T-cell (primary cell): ENCODE measurements around the gene SELENOW. TPM values are rescaled to one million over a fixed set of nuclear protein-coding genes. Genes with fewer than 3 reads are reported as not detected.
"Not testable (repeated sequence)": the region's sequence is repeated elsewhere in the genome, so short reads cannot be mapped to it uniquely, and the experiment has no call there.

Experiments used
- ATAC-seq, 4 experiments: fragments of 200-7000 bp in 3 of 4; fragments of 150-1000 bp in 1 of 4; cut with Tn5 transposase; replicated peaks in 1 of 4; 1 replicate in 3 of 4; 2 replicates in 1 of 4; pipeline ENCODE4 v1.10.0; 2021; ENCODE audit warnings: moderate library complexity in 3 of 4, mild to moderate bottlenecking in 2 of 4, moderate number of reproducible peaks in 1 of 4
- CTCF ChIA-PET, 2 donors: fragments of 300-600 bp; sonication (Branson Sonifier 250); formaldehyde crosslinking; loops; one replicate each; lab custom pipeline; 2022; ENCODE audit warnings: antibody characterized with exemption in 2 of 2; lab: Charles Lee
- POLR2A ChIA-PET, 2 donors: fragments of 300-600 bp; sonication (Branson Sonifier 250); formaldehyde crosslinking; loops; one replicate each; lab custom pipeline; 2022; ENCODE audit warnings: antibody characterized with exemption in 2 of 2; lab: Charles Lee
- DNase-seq, 35 experiments: peaks; one replicate each; pipeline versions ENCODE4 v3.0.0 to v3.0.0-alpha.2; 2013 to 2023
- H3K27ac ChIP-seq: one replicate; pipeline ENCODE4 v1.5.1; 2013; ENCODE audit warnings: low read length
- H3K27me3 ChIP-seq, 2 experiments: replicated peaks in 1 of 2; 1 replicate in 1 of 2; 2 replicates in 1 of 2; pipeline versions ENCODE4 v1.6.1 to v1.7.0; 2013; ENCODE audit warnings: low read length in 1 of 2, mixed read lengths in 1 of 2; ENCODE audit not compliant: control insufficient read depth in 2 of 2, insufficient read depth in 2 of 2; ENCODE audit errors: extremely low read depth in 1 of 2
- H3K36me3 ChIP-seq, 2 donors: 1 replicate in 1 of 2; 2 replicates in 1 of 2; pipeline versions ENCODE4 v1.6.1 to v1.7.0; 2013; ENCODE audit warnings: low read length in 1 of 2; ENCODE audit not compliant: control insufficient read depth in 2 of 2, insufficient read depth in 1 of 2; ENCODE audit errors: extremely low read depth in 1 of 2
- H3K4me1 ChIP-seq, 2 experiments: 1 replicate in 1 of 2; 2 replicates in 1 of 2; pipeline versions ENCODE4 v1.6.1 to v1.7.0; 2013; ENCODE audit warnings: low read length in 2 of 2, mixed read lengths in 1 of 2; ENCODE audit not compliant: insufficient read depth in 2 of 2, control insufficient read depth in 1 of 2; ENCODE audit errors: extremely low read depth in 1 of 2
- H3K4me3 ChIP-seq, 2 donors: 1 replicate in 1 of 2; 2 replicates in 1 of 2; pipeline versions ENCODE4 v1.5.1 to v1.7.0; 2013; ENCODE audit warnings: mild to moderate bottlenecking in 2 of 2, low read length in 1 of 2, moderate library complexity in 1 of 2; ENCODE audit not compliant: control insufficient read depth in 1 of 2; ENCODE audit errors: extremely low read depth in 1 of 2
- H3K9me3 ChIP-seq: 2 replicates; pipeline ENCODE4 v1.7.0; 2013
- H3K27ac Mint-ChIP-seq, 2 donors: one replicate each; pipeline ENCODE4 v1.8.0; 2020 to 2021; ENCODE audit warnings: mild to moderate bottlenecking in 2 of 2, mixed read lengths in 2 of 2
- H3K27me3 Mint-ChIP-seq, 2 donors: one replicate each; pipeline ENCODE4 v1.8.0; 2021 to 2022; ENCODE audit warnings: mixed read lengths in 2 of 2
- H3K36me3 Mint-ChIP-seq: one replicate; pipeline ENCODE4 v1.8.0; 2021; ENCODE audit warnings: mixed read lengths
- H3K4me1 Mint-ChIP-seq, 3 donors: one replicate each; pipeline ENCODE4 v1.8.0; 2020 to 2022; ENCODE audit warnings: mixed read lengths in 3 of 3, mild to moderate bottlenecking in 1 of 3
- H3K4me3 Mint-ChIP-seq, 3 donors: one replicate each; pipeline ENCODE4 v1.8.0; 2020 to 2022; ENCODE audit warnings: mild to moderate bottlenecking in 3 of 3, mixed read lengths in 3 of 3, moderate library complexity in 3 of 3
- H3K9me3 Mint-ChIP-seq, 3 donors: one replicate each; pipeline ENCODE4 v1.8.0; 2020 to 2022; ENCODE audit warnings: mixed read lengths in 3 of 3
- WGBS: methylation state at CpG from one replicate; pipeline ENCODE4 v1.1.5; 2013; ENCODE audit warnings: missing lambda C conversion rate; ENCODE audit not compliant: insufficient coverage; 5-methylcytosine and 5-hydroxymethylcytosine counted together
- total RNA-seq, 35 experiments: library from RNA in 6 of 35; stranded (reverse) in 6 of 35; fragments of 120-200 nt in 1 of 35; gene quantifications; one replicate each; pipeline versions ENCODE4 v1.2.1 to v1.2.4 and lab custom pipeline; 2013 to 2026

Gene SELENOW
- total RNA-seq, 5 donors from 2014 or later (not counting 1 experiment from before 2014, with no cell fraction given), result 91.5 to 111 (median 101) TPM

DNA sequence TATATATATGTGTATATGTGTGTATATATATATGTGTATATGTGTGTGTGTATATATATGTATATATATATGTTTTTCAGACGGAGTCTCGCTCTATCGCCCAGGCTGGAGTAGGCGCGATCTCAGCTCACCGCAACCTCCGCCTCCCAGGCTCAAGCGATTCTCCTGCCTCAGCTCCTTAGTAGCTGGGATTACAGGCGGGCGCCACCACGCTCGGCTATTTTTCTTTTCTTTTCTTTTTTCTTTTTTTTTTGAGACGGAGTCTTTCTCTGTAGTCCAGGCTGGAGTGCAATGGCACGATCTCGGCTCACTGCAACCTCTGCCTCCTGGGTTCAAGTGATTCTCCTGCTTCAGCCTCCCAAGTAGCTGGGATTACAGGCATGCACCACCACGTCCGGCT, 32.4 kb upstream of the SELENOW start:
- H3K27ac ChIP-seq, H3K27me3 Mint-ChIP-seq, DNase-seq, H3K27me3 ChIP-seq, CTCF ChIA-PET, H3K9me3 Mint-ChIP-seq, H3K9me3 ChIP-seq, ATAC-seq: not testable (repeated sequence)
- peak overlapping the region; percentile 97 to 99 (median 99) for H3K4me3 Mint-ChIP-seq
- peaks cover 45 to 49% (median 49%) of the 10 kb centered on the region in 3 donors for H3K4me1 Mint-ChIP-seq
- POLR2A ChIA-PET, result interaction anchor here (0.6 to 0.7 kb wide), 2 partner anchors 15 to 318 kb away, joined by 3 to 5 read pairs; no protein-coding TSS in a partner anchor
- Histone ChIP-seq H3K36me3 (peaks cover 3 to 36% of the 10 kb centered on the region in 2 donors), H3K4me1 (peaks cover 14 to 63% of the 10 kb centered on the region in 2 experiments), H3K4me3 (peak overlapping the region; percentile 38 to 98)
- H3K36me3 Mint-ChIP-seq, result peaks cover 16% of the 10 kb centered on the region
- peak overlapping the region; percentile 77 to 100 for H3K27ac Mint-ChIP-seq
- 80% methylated on average over 11 of the region's 17 CpGs for WGBS

DNA sequence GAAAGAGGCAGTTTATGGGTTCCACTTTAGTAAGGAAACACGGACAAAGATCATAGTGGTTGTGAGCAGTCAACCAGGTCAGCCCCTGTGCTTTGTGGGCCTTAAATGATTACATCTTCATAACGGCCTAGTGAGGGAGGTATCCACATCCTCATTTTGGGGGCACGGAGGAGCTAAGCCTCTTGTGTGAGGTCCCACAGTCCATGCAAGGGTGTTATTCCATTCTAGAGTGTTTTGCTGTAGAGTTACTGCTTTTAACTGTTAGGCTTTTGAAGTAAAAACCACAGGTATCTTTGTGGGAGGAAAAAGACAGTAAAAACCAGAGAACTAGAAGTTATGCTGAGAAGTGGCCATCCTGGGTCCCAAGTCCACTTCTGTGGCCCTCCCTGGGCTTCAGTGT, 29.2 kb upstream of the SELENOW start:
- H3K27me3 Mint-ChIP-seq, result no peaks in the 10 kb centered on the region
- CTCF ChIA-PET, result interaction anchor here in 1 of 2 donors (0.5 kb wide), 1 partner anchor 50 kb away, joined by 4 read pairs; no protein-coding TSS in a partner anchor
- no peaks in the 10 kb centered on the region for H3K27me3 ChIP-seq
- POLR2A ChIA-PET, result interaction anchor here in 1 of 2 donors (1.1 kb wide), 1 partner anchor 10 kb away, joined by 4 read pairs; no protein-coding TSS in a partner anchor
- no peaks in the 10 kb centered on the region for H3K9me3 Mint-ChIP-seq
- peak overlapping the region in 1 of 2 donors; percentile 35 for H3K4me3 ChIP-seq
- peak overlapping the region; percentile 14 to 63 (median 37) for H3K4me3 Mint-ChIP-seq
- H3K36me3 Mint-ChIP-seq, result peaks cover 32% of the 10 kb centered on the region
- H3K27ac ChIP-seq, result no peak overlapping the region
- peaks cover 5 to 65% of the 10 kb centered on the region in 2 donors for H3K36me3 ChIP-seq
- H3K4me1 Mint-ChIP-seq, result peaks cover 35 to 49% (median 39%) of the 10 kb centered on the region in 3 donors
- ATAC-seq (no peak), DNase-seq (no peak)
- peak overlapping the region; percentile 40 to 50 for H3K27ac Mint-ChIP-seq
- WGBS, result 40% methylated on average over 1 of the region's 3 CpGs
- no peaks in the 10 kb centered on the region for H3K9me3 ChIP-seq
- H3K4me1 ChIP-seq, result peaks cover 12 to 63% of the 10 kb centered on the region in 2 experiments

DNA sequence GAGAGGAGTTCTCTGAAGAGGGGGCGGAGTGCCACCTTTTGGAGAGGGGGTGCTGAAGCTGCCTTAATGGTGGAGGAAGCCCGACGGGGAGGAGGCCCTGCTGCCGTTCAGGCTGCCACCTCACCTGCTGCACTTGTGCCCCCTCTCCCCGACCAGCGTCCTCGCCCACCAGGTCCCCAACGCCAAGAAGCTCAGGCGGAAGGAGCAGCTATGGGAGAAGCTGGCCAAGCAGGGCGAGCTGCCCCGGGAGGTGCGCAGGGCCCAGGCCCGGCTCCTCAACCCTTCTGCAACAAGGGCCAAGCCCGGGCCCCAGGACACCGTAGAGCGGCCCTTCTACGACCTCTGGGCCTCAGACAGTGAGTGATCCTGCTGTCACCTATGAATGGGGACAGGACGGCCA, 27.8 kb upstream of the SELENOW start:
- DNase-seq (no peak), ATAC-seq (no peak)
- H3K4me3 ChIP-seq, result no peak overlapping the region
- Mint-ChIP-seq H3K27me3 (no peaks in the 10 kb centered on the region), H3K4me1 (peaks cover 26 to 40% (median 30%) of the 10 kb centered on the region in 3 donors), H3K36me3 (peaks cover 32% of the 10 kb centered on the region), H3K4me3 (no peak overlapping the region), H3K27ac (no peak overlapping the region), H3K9me3 (no peaks in the 10 kb centered on the region)
- peaks cover 5 to 75% of the 10 kb centered on the region in 2 donors for H3K36me3 ChIP-seq
- ChIA-PET POLR2A (no interaction called here), CTCF (no interaction called here)
- H3K4me1 ChIP-seq, result peaks cover 6 to 56% of the 10 kb centered on the region in 2 experiments
- no peaks in the 10 kb centered on the region for H3K9me3 ChIP-seq
- no peak overlapping the region for H3K27ac ChIP-seq
- no peaks in the 10 kb centered on the region for H3K27me3 ChIP-seq
- 94% methylated on average over 18 of the region's 18 CpGs for WGBS

DNA sequence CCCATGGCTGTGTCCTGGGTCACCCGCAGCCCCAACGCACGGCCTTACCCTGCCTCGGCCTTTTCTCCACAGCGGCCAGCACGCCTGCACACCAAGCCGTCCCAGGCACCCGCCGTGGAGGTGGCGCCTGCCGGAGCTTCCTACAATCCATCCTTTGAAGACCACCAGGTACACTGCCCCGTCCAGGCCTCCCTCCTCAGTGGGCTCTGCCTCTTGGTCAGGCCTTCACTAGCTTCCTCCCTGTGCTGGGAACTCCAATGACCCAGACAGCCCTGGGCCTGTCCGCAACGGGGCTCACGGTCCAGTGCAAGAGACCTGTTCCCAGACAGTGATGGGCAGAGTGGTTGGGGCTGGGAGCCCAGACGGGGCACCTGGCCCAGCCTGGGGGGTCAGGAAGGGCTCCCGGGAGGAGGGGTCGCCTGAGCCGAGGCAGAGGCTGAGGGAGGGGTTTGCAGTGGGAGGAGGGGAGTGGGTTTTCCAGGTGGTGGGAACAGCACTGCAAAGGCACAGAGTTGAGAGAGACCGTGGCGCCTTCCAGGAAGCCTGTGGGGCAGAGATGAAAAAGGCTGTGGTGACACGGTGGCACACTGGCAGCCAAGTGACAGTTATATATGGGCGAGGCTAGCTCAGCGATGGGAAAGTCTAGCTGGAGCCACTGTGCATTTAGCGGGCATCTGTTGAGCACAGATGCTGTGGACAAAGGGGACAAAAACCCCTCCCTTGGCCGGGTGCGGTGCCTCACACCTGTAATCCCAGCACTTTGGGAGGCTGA, 25.9 kb upstream of the SELENOW start:
- DNase-seq, result peak in 3 of 35 experiments; percentile 15 to 24 (median 24)
- CTCF ChIA-PET, result interaction anchor here in 1 of 2 donors (0.6 kb wide), 1 partner anchor 13 kb away, joined by 4 read pairs; no protein-coding TSS in a partner anchor

DNA sequence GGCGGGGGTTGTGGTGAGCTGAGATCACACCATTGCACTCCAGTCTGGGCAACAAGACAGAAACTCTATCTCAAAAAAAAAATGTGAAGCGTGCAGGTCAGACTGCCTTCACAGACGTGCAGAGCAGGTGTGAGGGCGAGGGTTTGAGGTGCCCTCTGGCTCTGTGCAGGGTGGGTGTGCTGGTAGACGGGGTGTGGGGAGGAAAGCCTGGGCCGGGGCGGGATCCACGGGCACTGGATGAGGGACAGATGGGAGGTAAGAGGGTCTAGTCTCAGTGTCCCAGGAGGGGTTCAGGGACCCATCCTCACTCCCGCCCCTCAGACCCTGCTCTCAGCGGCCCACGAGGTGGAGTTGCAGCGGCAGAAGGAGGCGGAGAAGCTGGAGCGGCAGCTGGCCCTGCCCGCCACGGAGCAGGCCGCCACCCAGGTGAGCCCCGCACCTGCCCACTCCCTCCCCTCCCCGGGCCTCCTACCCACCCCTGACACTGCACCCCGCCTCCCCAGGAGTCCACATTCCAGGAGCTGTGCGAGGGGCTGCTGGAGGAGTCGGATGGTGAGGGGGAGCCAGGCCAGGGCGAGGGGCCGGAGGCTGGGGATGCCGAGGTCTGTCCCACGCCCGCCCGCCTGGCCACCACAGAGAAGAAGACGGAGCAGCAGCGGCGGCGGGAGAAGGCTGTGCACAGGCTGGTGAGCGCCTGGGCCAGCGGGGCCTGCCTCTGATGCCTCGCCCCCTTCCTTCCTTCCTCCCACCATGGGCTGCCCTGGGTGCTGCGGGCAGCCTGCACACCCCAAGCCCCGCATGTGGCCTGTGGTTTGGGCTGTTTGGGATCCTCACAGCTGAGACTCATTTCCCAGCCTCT, 24.1 kb upstream of the SELENOW start:
- Mint-ChIP-seq H3K4me1 (peaks cover 5 to 16% (median 10%) of the 10 kb centered on the region in 3 donors), H3K9me3 (no peaks in the 10 kb centered on the region), H3K27ac (no peak overlapping the region), H3K36me3 (peaks cover 46% of the 10 kb centered on the region), H3K27me3 (no peaks in the 10 kb centered on the region), H3K4me3 (no peak overlapping the region)
- Histone ChIP-seq H3K27me3 (no peaks in the 10 kb centered on the region), H3K4me3 (no peak overlapping the region), H3K36me3 (peaks cover 20 to 90% of the 10 kb centered on the region in 2 donors), H3K9me3 (no peaks in the 10 kb centered on the region), H3K27ac (no peak overlapping the region), H3K4me1 (peaks cover 0 to 25% of the 10 kb centered on the region in 2 experiments)
- DNase-seq (no peak), ATAC-seq (peak in 2 of 4 experiments; percentile 8 to 25)
- WGBS, result 84% methylated on average over 10 of the region's 37 CpGs
- ChIA-PET POLR2A (interaction anchor here in 1 of 2 donors (0.6 kb wide), 1 partner anchor 962 kb away, joined by 3 read pairs; no protein-coding TSS in a partner anchor), CTCF (interaction anchor here in 1 of 2 donors (0.6 kb wide), 1 partner anchor 1472 kb away, joined by 3 read pairs; no protein-coding TSS in a partner anchor)

More for the DNA sequence above, 25.9 kb upstream of the SELENOW start:
- Mint-ChIP-seq H3K4me3 (peak overlapping the region in 1 of 3 donors; percentile 33), H3K36me3 (peaks cover 45% of the 10 kb centered on the region), H3K27me3 (no peaks in the 10 kb centered on the region), H3K9me3 (no peaks in the 10 kb centered on the region), H3K27ac (peak overlapping the region in 1 of 2 donors; percentile 16), H3K4me1 (peaks cover 20 to 32% (median 26%) of the 10 kb centered on the region in 3 donors)
- Histone ChIP-seq H3K27ac (no peak overlapping the region), H3K4me1 (peaks cover 6 to 42% of the 10 kb centered on the region in 2 experiments), H3K4me3 (no peak overlapping the region), H3K9me3 (no peaks in the 10 kb centered on the region), H3K36me3 (peaks cover 19 to 88% of the 10 kb centered on the region in 2 donors), H3K27me3 (no peaks in the 10 kb centered on the region)
- peak in 2 of 4 experiments; percentile 19 to 29 for ATAC-seq
- POLR2A ChIA-PET, result interaction anchor here (0.6 kb wide), 2 partner anchors 9 to 311 kb away, joined by 3 to 4 read pairs; no protein-coding TSS in a partner anchor
- 70% methylated on average over 21 of the region's 27 CpGs for WGBS
